GM20000 (cell line): ENCODE measurements around the gene MRFAP1.

Experiments
- DNase-seq: peaks from one replicate; pipeline ENCODE4 v3.0.0; 2012; ENCODE audit warnings: low spot score
- TF ChIP-seq, protein P1 (sequence below): IDR thresholded peaks from 2 replicates; pipeline ENCODE4 v1.5.1; 2012; ENCODE audit warnings: mild to moderate bottlenecking, control low read depth; ENCODE audit errors: extremely low read depth, missing control alignments

The MRFAP1 gene

DNA sequence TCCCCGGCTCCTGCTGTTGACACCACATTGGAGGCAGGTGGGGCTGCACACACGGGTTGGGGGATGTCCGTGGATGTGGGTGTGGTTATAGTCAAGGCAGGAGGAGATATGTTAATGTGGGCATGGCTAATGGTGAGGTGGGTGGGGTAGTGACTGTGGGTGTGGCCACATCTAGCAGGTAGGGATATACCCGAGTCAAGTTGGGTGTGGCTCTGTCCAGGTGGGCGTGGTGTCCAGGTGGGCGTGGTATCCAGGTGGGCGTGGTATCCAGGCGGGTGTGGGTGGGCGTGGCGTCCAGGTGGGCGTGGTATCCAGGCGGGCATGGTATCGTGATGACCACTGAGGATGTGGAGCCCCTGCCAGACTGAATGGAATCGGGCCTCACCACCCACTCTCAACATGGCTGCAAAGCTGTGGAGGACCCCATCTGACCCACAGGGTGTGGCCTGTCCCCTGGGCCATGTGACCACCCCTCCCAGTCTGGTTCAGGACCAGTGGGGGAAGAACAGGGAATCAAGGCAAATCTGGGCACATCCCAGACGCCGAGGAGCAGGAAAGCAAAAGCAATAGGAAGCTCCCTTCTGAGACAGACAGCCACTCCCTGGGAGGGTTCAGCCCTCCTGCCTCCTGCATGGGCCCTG, 44.5 kb upstream of the MRFAP1 start:
- TF ChIP-seq, protein P1, sequence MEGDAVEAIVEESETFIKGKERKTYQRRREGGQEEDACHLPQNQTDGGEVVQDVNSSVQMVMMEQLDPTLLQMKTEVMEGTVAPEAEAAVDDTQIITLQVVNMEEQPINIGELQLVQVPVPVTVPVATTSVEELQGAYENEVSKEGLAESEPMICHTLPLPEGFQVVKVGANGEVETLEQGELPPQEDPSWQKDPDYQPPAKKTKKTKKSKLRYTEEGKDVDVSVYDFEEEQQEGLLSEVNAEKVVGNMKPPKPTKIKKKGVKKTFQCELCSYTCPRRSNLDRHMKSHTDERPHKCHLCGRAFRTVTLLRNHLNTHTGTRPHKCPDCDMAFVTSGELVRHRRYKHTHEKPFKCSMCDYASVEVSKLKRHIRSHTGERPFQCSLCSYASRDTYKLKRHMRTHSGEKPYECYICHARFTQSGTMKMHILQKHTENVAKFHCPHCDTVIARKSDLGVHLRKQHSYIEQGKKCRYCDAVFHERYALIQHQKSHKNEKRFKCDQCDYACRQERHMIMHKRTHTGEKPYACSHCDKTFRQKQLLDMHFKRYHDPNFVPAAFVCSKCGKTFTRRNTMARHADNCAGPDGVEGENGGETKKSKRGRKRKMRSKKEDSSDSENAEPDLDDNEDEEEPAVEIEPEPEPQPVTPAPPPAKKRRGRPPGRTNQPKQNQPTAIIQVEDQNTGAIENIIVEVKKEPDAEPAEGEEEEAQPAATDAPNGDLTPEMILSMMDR: no peak
- no peak for DNase-seq

GRCh38 chr4:6596948-6597347, 43.5 kb upstream of the MRFAP1 start:
- DNase-seq: no peak
- TF ChIP-seq, protein P1: no peak

DNA sequence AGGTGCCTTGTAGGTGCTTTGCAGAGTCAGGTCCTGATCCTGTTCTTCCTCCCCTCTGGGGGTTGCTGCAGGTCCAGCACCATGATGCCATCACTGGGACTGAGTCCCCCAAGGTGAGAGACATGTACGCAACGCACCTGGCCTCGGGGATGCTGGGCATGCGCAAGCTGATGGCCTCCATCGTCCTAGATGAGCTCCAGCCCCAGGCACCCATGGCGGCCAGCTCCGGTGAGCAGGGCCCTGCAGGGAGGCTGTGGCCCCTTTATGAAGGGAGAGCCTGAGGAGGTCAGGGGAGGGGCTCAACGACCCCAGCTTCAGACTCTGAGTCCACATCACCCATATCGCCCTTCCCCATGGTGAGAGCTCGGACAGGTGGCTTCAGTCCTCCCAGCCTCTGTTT, 42.4 kb upstream of the MRFAP1 start:
- DNase-seq: no peak
- TF ChIP-seq, protein P1: no peak

DNA sequence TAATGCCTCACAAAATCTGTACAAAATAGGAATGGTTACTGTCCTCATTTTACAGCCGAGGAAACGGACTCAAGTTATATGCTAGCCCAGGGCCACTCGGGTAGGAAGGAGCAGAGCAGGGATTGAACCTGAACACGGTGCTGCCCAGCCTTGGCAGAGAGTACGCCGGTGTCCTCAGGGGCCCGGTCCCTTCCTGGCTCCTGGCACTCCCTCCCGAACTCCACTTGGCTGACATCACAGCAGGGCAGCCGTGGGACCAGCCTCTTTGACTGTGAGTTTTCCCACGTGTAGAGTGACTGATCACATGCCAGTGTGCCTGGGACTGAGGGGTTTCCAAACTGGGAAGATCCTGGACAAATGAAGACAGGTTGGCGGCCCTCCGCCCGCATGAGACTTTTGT, 41.8 kb upstream of the MRFAP1 start:
- no peak for DNase-seq
- TF ChIP-seq, protein P1: no peak

DNA sequence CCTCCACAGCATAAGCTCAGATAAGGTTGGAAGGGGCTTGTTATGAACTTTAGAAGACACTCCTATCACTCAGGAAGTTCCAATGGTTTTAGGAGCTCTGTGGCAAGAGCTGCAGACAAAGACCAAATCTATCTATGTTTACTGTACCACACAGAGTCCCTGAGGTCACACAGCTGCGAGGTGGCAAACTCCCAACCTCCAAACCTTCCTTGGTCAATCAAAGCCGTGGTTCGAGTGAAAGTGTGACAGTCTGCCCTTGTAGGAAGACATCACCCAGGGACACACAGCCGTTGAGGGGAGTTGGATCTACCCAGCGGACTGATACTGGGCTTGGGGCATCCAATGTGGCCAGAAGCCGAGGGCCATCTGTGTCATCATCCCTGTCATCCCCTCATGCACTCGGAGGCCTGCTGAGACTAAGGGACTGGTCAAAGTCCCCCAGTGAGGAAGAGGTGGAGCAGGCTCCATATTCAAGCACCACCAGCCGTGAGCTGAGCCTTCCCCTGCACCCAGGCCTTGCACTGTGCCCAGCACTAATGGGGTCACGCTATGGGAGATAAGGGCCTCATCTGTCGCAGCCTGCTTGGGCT, 38.7 kb upstream of the MRFAP1 start:
- TF ChIP-seq, protein P1: no peak
- DNase-seq: no peak

- DNase-seq: no peak
- TF ChIP-seq, protein P1: no peak
Observed at GRCh38 chr4:6602289-6602688, 38.2 kb upstream of the MRFAP1 start.

DNA sequence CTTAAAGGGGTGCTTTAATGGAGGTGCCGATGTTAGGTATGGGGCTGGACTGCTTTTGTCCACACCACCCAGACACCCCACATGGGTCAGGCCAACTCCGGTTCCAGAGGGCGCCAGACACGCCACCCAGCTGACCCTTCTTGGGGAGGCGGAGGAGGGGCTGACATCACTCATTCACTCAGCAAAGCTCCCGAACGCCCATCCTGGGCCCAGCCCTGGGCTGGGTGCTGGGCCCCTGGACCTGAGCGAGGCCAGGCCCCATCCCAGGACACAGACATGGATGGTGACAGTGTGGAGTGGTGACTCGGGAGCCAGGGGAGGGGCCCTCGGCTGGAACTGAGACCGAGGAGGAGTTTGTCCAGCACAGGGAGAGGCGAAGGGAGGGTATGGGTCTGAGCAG, 37.4 kb upstream of the MRFAP1 start:
- TF ChIP-seq, protein P1: no peak
- no peak for DNase-seq
